ENCODE data around the gene NSD2.

The NSD2 gene

GRCh38 chr4:1882850-1883271 lies 11.7 kb downstream of the NSD2 start:
- Histone ChIP-seq H3K9me3 (no peaks in the 10 kb centered on the region), H3K4me3 (no peak overlapping the region), H3K36me3 (replicated peaks) (peaks cover 3% of the 10 kb centered on the region; the same call in 1 of the 2 replicates), H3K27me3 (ENCODE audit: low read depth) (no peaks in the 10 kb centered on the region), H3K4me1 (no peaks in the 10 kb centered on the region)
- DNase-seq (ENCODE audit: low spot score in 2 of 2) = no peak
- in situ Hi-C loops (cut with MboI; ENCODE audit: low sequenced_read_pairs) = no loop called here

DNA sequence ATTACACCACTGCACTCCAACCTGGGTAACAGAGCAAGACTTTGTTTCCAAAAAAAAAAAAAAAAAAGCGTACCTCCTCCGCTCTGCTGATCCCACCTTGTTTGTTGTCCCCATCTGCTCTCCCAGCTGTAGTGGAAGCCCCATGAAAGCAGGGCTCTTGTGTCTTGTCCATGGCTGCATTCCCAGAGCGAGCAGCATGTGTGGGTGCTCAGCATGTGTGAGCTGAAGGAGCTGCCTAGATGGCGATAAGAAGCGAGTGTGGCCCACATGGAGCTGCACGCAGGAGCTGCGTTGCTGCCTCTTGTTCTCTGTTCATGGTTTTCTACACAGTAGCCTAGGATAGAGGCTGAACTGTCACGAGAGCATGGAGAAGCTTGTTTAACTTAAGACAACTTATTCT lies 12.4 kb downstream of the NSD2 start:
- no peak for DNase-seq (ENCODE audit: low spot score in 2 of 2)
- in situ Hi-C loops (cut with MboI; ENCODE audit: low sequenced_read_pairs) = no loop called here
- Histone ChIP-seq H3K4me3 (no peak overlapping the region), H3K27me3 (ENCODE audit: low read depth) (no peaks in the 10 kb centered on the region), H3K36me3 (replicated peaks) (peaks cover 3% of the 10 kb centered on the region; the same call in 1 of the 2 replicates), H3K4me1 (no peaks in the 10 kb centered on the region), H3K9me3 (no peaks in the 10 kb centered on the region)

DNA sequence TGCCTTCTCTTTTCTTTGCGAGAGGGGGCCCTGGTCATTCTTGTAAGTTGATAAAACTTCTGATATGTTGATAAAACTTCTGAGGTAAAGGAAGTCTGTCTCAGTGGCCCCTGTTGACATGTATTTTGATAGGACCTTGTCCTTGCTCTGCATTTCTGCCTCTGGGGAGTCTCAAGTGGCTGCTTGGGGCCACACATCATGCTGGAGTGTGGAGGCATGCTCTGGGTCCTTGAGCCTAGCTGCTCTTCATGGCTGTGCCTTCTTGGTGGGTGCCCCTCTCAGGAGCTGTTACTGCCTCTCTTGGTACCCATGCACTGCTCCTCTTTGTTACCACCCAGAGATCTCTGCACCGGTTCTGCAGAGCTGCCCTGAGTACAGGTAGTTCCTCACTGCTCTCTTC lies 14.2 kb downstream of the NSD2 start:
- in situ Hi-C loops (cut with MboI; ENCODE audit: low sequenced_read_pairs) = no loop called here
- Histone ChIP-seq H3K9me3 (no peaks in the 10 kb centered on the region), H3K27me3 (ENCODE audit: low read depth) (no peaks in the 10 kb centered on the region), H3K36me3 (replicated peaks) (no peaks in the 10 kb centered on the region; the same call in 1 of the 2 replicates), H3K4me3 (no peak overlapping the region), H3K4me1 (no peaks in the 10 kb centered on the region)
- DNase-seq (ENCODE audit: low spot score in 2 of 2) = no peak

DNA sequence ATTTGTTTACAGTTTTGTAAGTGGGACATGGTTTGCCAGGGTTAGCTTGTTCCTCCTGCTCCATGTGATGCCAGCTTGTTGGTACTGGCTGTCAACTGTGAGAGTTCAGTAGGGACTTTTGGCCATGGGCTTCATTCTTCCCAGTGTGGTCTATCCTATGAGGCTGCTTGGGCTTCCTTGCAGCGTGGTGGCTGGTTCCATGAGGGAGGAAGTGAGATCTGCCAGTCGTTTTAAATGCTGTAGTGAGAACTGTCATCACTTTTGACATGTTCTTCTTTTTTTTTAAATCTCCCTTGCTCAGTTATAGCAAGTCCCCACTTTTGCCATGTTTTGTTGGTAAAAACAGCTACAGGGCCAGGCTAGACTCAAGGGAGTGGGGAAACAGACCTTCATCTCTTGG lies 15.9 kb downstream of the NSD2 start:
- Histone ChIP-seq H3K4me3 (no peak overlapping the region), H3K36me3 (replicated peaks) (no peaks in the 10 kb centered on the region)

GRCh38 chr4:1890979-1891570 lies 19.9 kb downstream of the NSD2 start:
- no peak for DNase-seq (ENCODE audit: low spot score in 2 of 2)
- H3K9me3 ChIP-seq = no peaks in the 10 kb centered on the region
- H3K4me3 ChIP-seq = no peak overlapping the region
- H3K36me3 ChIP-seq (replicated peaks) = peaks cover 15% of the 10 kb centered on the region
- no peaks in the 10 kb centered on the region for H3K27me3 ChIP-seq (ENCODE audit: low read depth)
- H3K4me1 ChIP-seq = no peaks in the 10 kb centered on the region
- in situ Hi-C loops (cut with MboI; ENCODE audit: low sequenced_read_pairs) = no loop called here

More for the DNA sequence above, 15.9 kb downstream of the NSD2 start:
- Histone ChIP-seq H3K9me3 (no peaks in the 10 kb centered on the region), H3K4me1 (no peaks in the 10 kb centered on the region), H3K27me3 (ENCODE audit: low read depth) (no peaks in the 10 kb centered on the region)
- in situ Hi-C loops (cut with MboI; ENCODE audit: low sequenced_read_pairs) = no loop called here
- no peak for DNase-seq (ENCODE audit: low spot score in 2 of 2)

GRCh38 chr4:1895971-1896657 lies 24.9 kb downstream of the NSD2 start:
- in situ Hi-C loops (cut with MboI; ENCODE audit: low sequenced_read_pairs) = no loop called here
- H3K9me3 ChIP-seq = no peaks in the 10 kb centered on the region
- no peaks in the 10 kb centered on the region for H3K27me3 ChIP-seq (ENCODE audit: low read depth)
- H3K4me1 ChIP-seq = no peaks in the 10 kb centered on the region; the same call in 1 of the 2 replicates
- peaks cover 30% of the 10 kb centered on the region for H3K36me3 ChIP-seq (replicated peaks)
- DNase-seq (ENCODE audit: low spot score in 2 of 2) = no peak
- no peak overlapping the region for H3K4me3 ChIP-seq

DNA sequence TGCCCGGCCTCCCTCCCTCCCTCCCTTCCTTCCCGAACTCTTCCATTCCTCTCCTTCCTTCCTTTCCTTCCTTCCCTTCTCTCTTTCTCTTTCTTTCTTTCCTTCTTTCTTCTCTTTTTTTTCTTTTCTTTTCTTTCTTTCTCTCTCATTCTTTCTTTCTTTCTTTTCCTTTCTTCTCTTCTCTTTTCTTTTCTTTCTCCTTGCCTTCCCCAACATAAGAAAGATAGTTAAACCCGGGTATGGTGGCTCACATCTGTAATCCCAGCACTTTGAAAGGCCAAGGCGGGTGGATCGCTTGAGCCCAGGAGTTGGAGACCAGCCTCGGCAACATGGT lies 25.4 kb downstream of the NSD2 start:
- in situ Hi-C loops (cut with MboI; ENCODE audit: low sequenced_read_pairs) = no loop called here
- DNase-seq (ENCODE audit: low spot score in 2 of 2) = no peak
- Histone ChIP-seq H3K4me1 (no peaks in the 10 kb centered on the region; the same call in 1 of the 2 replicates), H3K36me3 (replicated peaks) (peaks cover 35% of the 10 kb centered on the region), H3K4me3 (no peak overlapping the region), H3K9me3 (no peaks in the 10 kb centered on the region), H3K27me3 (ENCODE audit: low read depth) (no peaks in the 10 kb centered on the region)

DNA sequence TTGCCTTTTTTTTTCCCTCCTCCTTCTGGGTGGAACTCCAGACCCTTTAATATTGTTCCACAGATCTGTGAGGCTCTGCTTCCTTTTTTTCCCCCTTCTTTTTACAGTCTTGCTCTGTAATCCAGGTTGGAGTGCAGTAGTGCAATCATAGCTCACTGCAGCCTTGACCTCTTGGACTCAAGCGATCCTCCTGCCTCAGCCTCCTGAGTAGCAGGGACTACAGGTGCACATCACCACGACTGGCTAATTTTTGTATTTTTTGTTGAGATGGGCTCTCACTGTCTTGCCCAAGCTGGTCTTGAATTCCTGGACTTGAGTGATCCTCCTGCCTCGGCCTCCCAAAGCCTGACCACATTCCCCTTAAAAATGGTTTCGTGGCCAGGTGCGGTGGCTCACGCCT lies 26.8 kb downstream of the NSD2 start:
- DNase-seq (ENCODE audit: low spot score in 2 of 2) = no peak
- Histone ChIP-seq H3K9me3 (no peaks in the 10 kb centered on the region), H3K27me3 (ENCODE audit: low read depth) (no peaks in the 10 kb centered on the region), H3K36me3 (replicated peaks) (peaks cover 49% of the 10 kb centered on the region), H3K4me1 (no peaks in the 10 kb centered on the region; the same call in 1 of the 2 replicates), H3K4me3 (no peak overlapping the region)
- in situ Hi-C loops (cut with MboI; ENCODE audit: low sequenced_read_pairs) = no loop called here

DNA sequence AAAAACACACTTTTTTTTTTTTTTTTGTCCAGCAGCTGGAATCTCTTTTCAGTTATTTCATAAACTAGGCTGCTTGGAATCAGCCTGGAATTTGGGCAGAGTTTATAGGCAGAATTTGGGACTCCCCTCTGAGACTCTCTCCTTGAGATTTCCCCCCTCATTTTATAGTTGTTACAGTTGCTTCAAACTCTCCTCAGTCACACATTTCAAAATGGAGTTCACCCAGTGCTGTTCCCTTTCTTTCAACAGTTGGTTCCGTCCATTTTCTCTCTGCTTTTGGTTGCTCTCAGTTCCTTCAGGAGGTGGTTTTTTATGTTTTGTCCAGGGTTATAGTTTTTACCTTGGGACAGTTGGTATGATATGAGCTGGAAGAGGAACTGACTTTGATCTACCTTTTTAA lies 27.5 kb downstream of the NSD2 start:
- Histone ChIP-seq H3K4me3 (no peak overlapping the region), H3K9me3 (no peaks in the 10 kb centered on the region), H3K4me1 (no peaks in the 10 kb centered on the region; the same call in 1 of the 2 replicates), H3K27me3 (ENCODE audit: low read depth) (no peaks in the 10 kb centered on the region), H3K36me3 (replicated peaks) (peaks cover 53% of the 10 kb centered on the region)
- no peak for DNase-seq (ENCODE audit: low spot score in 2 of 2)
- in situ Hi-C loops (cut with MboI; ENCODE audit: low sequenced_read_pairs) = no loop called here

GRCh38 chr4:1899149-1900086 lies 28.2 kb downstream of the NSD2 start:
- peak; percentile 67 to 84 for DNase-seq (ENCODE audit: low spot score in 2 of 2)
- in situ Hi-C loops (cut with MboI; ENCODE audit: low sequenced_read_pairs) = loop anchor here (10.0 kb wide), 1 partner anchor 155 kb away; no protein-coding TSS in a partner anchor
- Histone ChIP-seq H3K27me3 (ENCODE audit: low read depth) (no peaks in the 10 kb centered on the region), H3K4me1 (no peaks in the 10 kb centered on the region; the same call in 1 of the 2 replicates), H3K9me3 (no peaks in the 10 kb centered on the region), H3K4me3 (no peak overlapping the region), H3K36me3 (replicated peaks) (peaks cover 55% of the 10 kb centered on the region)

DNA sequence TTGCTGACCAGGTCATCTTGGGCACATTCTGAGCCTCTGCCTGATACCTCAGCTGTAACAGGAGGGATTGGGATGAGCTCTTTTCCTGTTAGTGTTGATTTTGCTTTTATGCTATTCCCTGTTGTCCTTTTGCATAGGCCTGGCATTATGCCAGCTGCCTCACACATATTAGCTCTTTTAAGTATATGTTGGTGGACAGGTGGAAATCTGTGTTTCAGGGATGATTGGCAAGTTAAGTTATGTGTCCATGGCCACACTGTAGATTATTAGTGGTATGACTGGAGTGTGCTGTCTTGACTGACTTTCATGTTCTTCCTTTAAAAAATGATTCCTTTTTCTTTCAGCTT lies 28.9 kb downstream of the NSD2 start:
- DNase-seq (ENCODE audit: low spot score in 2 of 2) = no peak
- Histone ChIP-seq H3K4me1 (no peaks in the 10 kb centered on the region; the same call in 1 of the 2 replicates), H3K9me3 (no peaks in the 10 kb centered on the region), H3K27me3 (ENCODE audit: low read depth) (no peaks in the 10 kb centered on the region), H3K36me3 (replicated peaks) (peaks cover 57% of the 10 kb centered on the region), H3K4me3 (no peak overlapping the region)
- in situ Hi-C loops (cut with MboI; ENCODE audit: low sequenced_read_pairs) = loop anchor here (10.0 kb wide), 1 partner anchor 155 kb away; no protein-coding TSS in a partner anchor

DNA sequence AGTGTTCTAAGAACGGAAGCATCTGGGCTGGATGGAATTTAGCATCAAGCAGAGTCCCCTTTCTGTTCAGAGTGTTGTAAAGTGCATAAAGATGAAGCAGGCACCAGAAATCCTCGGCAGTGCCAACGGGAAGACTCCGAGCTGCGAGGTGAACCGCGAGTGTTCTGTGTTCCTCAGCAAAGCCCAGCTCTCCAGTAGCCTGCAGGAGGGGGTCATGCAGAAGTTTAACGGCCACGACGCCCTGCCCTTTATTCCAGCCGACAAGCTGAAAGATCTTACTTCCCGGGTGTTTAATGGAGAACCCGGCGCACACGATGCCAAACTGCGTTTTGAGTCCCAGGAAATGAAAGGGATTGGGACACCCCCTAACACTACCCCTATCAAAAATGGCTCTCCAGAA lies 29.4 kb downstream of the NSD2 start:
- Histone ChIP-seq H3K4me3 (no peak overlapping the region), H3K36me3 (replicated peaks) (peaks cover 60% of the 10 kb centered on the region), H3K4me1 (no peaks in the 10 kb centered on the region; the same call in 1 of the 2 replicates), H3K27me3 (ENCODE audit: low read depth) (no peaks in the 10 kb centered on the region), H3K9me3 (no peaks in the 10 kb centered on the region)
- in situ Hi-C loops (cut with MboI; ENCODE audit: low sequenced_read_pairs) = loop anchor here (10.0 kb wide), 1 partner anchor 156 kb away; no protein-coding TSS in a partner anchor
- DNase-seq (ENCODE audit: low spot score in 2 of 2) = no peak

- in situ Hi-C loops (cut with MboI; ENCODE audit: low sequenced_read_pairs) = loop anchor here (10.0 kb wide), 1 partner anchor 156 kb away; no protein-coding TSS in a partner anchor
- Histone ChIP-seq H3K27me3 (ENCODE audit: low read depth) (no peaks in the 10 kb centered on the region), H3K4me3 (no peak overlapping the region), H3K9me3 (no peaks in the 10 kb centered on the region), H3K4me1 (no peaks in the 10 kb centered on the region; the same call in 1 of the 2 replicates), H3K36me3 (replicated peaks) (peaks cover 65% of the 10 kb centered on the region)
- DNase-seq (ENCODE audit: low spot score in 2 of 2) = no peak
Observed at GRCh38 chr4:1901127-1901526, 29.9 kb downstream of the NSD2 start.
